Peyer's patch (tissue), 4 donors: ENCODE measurements around the gene ELL.

ENCODE experiments used
- POLR2A ChIP-seq, 2 donors: fragments of 450-650 bp; IDR thresholded peaks; one replicate each; pipeline ENCODE4 v1.5.1; 2017; ENCODE audit warnings: antibody characterized with exemption in 2 of 2, mild to moderate bottlenecking in 2 of 2, moderate library complexity in 2 of 2
- TF ChIP-seq, protein P1 (sequence below), 6 experiments: fragments of 450-650 bp in 4 of 6; fragments of 200-600 bp in 2 of 6; sonication (generic) in 1 of 6; IDR thresholded peaks; one replicate each; pipeline ENCODE4 v1.5.1; 2017 to 2019; ENCODE audit warnings: antibody characterized with exemption in 6 of 6, mild to moderate bottlenecking in 3 of 6, moderate library complexity in 1 of 6

DNA sequence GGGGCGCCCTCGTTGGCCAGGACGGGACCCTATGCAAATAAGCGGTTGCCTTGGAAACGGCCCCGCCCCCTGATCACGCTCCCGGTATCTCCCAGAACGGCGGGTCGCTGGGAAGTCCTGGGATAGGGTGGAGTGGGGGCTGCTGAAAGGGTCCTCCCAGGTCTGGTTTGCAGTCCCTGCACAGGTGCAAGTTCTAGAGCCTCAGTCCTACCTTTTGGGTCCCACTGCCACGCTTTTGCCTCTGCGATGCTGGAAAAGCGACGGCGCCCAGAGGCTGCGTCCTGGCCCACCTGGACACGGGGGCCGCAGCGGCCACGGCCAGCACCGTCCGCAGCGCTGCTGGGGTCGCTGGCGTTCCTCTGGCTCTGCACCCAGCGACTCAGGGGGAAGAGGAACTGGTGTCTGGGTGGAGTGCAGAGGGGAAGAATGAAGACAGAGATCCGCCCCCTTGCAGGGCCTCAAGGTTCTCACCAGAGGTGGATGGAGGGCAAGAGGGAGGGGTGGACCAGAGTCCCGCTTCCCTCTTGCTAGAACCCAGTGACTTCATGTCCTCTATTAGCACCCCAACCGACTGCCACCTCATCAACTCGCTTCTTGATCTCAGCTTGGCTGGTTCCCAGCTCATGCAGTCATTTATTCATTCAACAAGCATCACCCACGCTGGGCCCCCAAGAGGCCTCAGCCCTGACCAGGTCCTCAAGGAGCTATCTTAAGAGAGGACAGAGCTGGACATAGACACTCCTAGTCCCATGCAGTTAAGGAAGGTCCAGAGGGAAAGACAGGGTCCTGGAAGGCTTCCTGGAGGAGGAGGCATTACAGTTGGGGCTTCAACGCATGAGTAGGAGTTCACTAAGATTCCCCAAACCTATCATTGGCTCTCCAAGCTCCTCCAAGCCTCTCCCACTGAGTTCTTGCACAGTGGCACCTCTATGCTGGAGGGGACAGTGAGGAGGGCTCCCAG lies 124.3 kb downstream of the ELL start, which contains the start of gene LRRC25:
- TF ChIP-seq, protein P1, sequence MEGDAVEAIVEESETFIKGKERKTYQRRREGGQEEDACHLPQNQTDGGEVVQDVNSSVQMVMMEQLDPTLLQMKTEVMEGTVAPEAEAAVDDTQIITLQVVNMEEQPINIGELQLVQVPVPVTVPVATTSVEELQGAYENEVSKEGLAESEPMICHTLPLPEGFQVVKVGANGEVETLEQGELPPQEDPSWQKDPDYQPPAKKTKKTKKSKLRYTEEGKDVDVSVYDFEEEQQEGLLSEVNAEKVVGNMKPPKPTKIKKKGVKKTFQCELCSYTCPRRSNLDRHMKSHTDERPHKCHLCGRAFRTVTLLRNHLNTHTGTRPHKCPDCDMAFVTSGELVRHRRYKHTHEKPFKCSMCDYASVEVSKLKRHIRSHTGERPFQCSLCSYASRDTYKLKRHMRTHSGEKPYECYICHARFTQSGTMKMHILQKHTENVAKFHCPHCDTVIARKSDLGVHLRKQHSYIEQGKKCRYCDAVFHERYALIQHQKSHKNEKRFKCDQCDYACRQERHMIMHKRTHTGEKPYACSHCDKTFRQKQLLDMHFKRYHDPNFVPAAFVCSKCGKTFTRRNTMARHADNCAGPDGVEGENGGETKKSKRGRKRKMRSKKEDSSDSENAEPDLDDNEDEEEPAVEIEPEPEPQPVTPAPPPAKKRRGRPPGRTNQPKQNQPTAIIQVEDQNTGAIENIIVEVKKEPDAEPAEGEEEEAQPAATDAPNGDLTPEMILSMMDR (IDR thresholded peaks at IDR 0.05): no peak
- TF ChIP-seq POLR2A (IDR thresholded peaks at IDR 0.05): no peak
